H1 (cell line): Measurements from ENCODE around the gene EXOSC5. TPM values are rescaled to one million over a fixed set of nuclear protein-coding genes. Genes with fewer than 3 reads are reported as not detected.

Experiments
- CTCF ChIA-PET: fragments of 300-600 bp; sonication (Branson Sonifier 250); formaldehyde crosslinking; loops from one replicate; lab custom pipeline; 2021; ENCODE audit not compliant: partially characterized antibody; lab: Charles Lee
- POLR2A ChIA-PET: fragments of 300-600 bp; sonication (Branson Sonifier 250); formaldehyde crosslinking; loops from one replicate; lab custom pipeline; 2021; ENCODE audit warnings: inconsistent platforms; ENCODE audit not compliant: partially characterized antibody; lab: Charles Lee
- DNase-seq, 2 experiments: peaks; one replicate each; pipeline versions ENCODE4 v3.0.0 to v3.0.0-alpha.2; 2010 to 2022; ENCODE audit warnings: low spot score in 2 of 2, low read depth in 1 of 2, mixed read lengths in 1 of 2
- FAIRE-seq: peaks from 2 replicates; lab custom pipeline; 2011; peaks lifted over from hg19 to GRCh38; lab: Jason Lieb, UNC
- H2AFZ ChIP-seq: 2 replicates; pipeline ENCODE4 v1.8.1; 2012; ENCODE audit warnings: low read length, inconsistent platforms
- H2AK5ac ChIP-seq: 2 replicates; pipeline ENCODE4 v1.6.1; 2013; ENCODE audit warnings: low read depth, low read length
- H2BK120ac ChIP-seq: replicated peaks from 2 replicates; pipeline ENCODE3; 2013; ENCODE audit warnings: low read depth, low read length, inconsistent platforms
- H2BK12ac ChIP-seq: 2 replicates; pipeline ENCODE4 v1.6.1; 2013; ENCODE audit warnings: low read depth, low read length
- H2BK15ac ChIP-seq: 2 replicates; pipeline ENCODE4 v1.6.1; 2013; ENCODE audit warnings: low read length
- H2BK20ac ChIP-seq: 2 replicates; pipeline ENCODE4 v1.6.1; 2013; ENCODE audit warnings: low read length
- H2BK5ac ChIP-seq: 2 replicates; pipeline ENCODE4 v1.6.1; 2013; ENCODE audit warnings: low read depth, low read length
- H3K14ac ChIP-seq: 2 replicates; pipeline ENCODE4 v1.6.1; 2013; ENCODE audit warnings: inconsistent platforms; ENCODE audit not compliant: insufficient read length
- H3K18ac ChIP-seq: 2 replicates; pipeline ENCODE4 v1.6.1; 2013; ENCODE audit warnings: low read length; ENCODE audit errors: extremely low read depth
- H3K23ac ChIP-seq: 2 replicates; pipeline ENCODE4 v1.6.1; 2013; ENCODE audit warnings: inconsistent platforms; ENCODE audit not compliant: insufficient read length
- H3K23me2 ChIP-seq: 2 replicates; pipeline ENCODE4 v1.6.1; 2013; ENCODE audit warnings: low read depth, low read length
- H3K27ac ChIP-seq: 2 replicates; pipeline ENCODE4 v1.6.1; 2011; ENCODE audit warnings: low read depth, low read length, inconsistent platforms
- H3K27me3 ChIP-seq, 4 experiments: replicated peaks in 1 of 4; 1 replicate in 1 of 4; 2 replicates in 3 of 4; pipeline versions ENCODE4 v1.6.1 to v1.8.1; 2011 to 2013; ENCODE audit warnings: low read length in 3 of 4, mild to moderate bottlenecking in 3 of 4, inconsistent platforms in 2 of 4, mixed read lengths in 2 of 4, moderate library complexity in 1 of 4; ENCODE audit not compliant: control insufficient read depth in 3 of 4, insufficient read depth in 3 of 4; ENCODE audit errors: extremely low read depth in 1 of 4
- H3K36me3 ChIP-seq, 4 experiments: 2 replicates each; pipeline versions ENCODE4 v1.6.1 to v1.8.1; 2011 to 2013; ENCODE audit warnings: mild to moderate bottlenecking in 4 of 4, low read length in 3 of 4, moderate library complexity in 2 of 4, control low read depth in 1 of 4, inconsistent platforms in 1 of 4; ENCODE audit not compliant: insufficient read depth in 4 of 4, control insufficient read depth in 2 of 4
- H3K4ac ChIP-seq: replicated peaks from 2 replicates; pipeline ENCODE3; 2013; ENCODE audit warnings: low read length, low read depth, mixed read lengths, inconsistent platforms; ENCODE audit not compliant: insufficient read length
- H3K4me1 ChIP-seq, 4 experiments: replicated peaks in 1 of 4; 1 replicate in 1 of 4; 2 replicates in 3 of 4; pipeline versions ENCODE4 v1.6.1 to v1.8.1; 2011 to 2013; ENCODE audit warnings: low read length in 3 of 4, inconsistent platforms in 2 of 4, mixed read lengths in 1 of 4; ENCODE audit not compliant: insufficient read depth in 4 of 4, control insufficient read depth in 3 of 4
- H3K4me2 ChIP-seq, 2 experiments: 2 replicates each; pipeline versions ENCODE4 v1.6.1 to v1.8.1; 2011 to 2013; ENCODE audit warnings: low read depth in 2 of 2, low read length in 2 of 2, control low read depth in 1 of 2, inconsistent platforms in 1 of 2, mild to moderate bottlenecking in 1 of 2; ENCODE audit not compliant: insufficient read depth in 1 of 2
- H3K4me3 ChIP-seq, 4 experiments: fragments of 200-600, 300-600 bp in 1 of 4; sonication (generic), shearing (Covaris generic), sonication (Bioruptor Twin) in 1 of 4; 2 replicates each; pipeline versions ENCODE4 v1.5.1 to v1.8.1; 2011 to 2016; ENCODE audit warnings: low read length in 4 of 4, low read depth in 3 of 4, control low read depth in 2 of 4, inconsistent platforms in 2 of 4, mild to moderate bottlenecking in 2 of 4, mixed read lengths in 1 of 4, moderate library complexity in 1 of 4; ENCODE audit not compliant: insufficient read depth in 2 of 4; ENCODE audit errors: extremely low read depth in 1 of 4
- H3K56ac ChIP-seq: replicated peaks from 2 replicates; pipeline ENCODE3; 2013; ENCODE audit warnings: low read depth, mild to moderate bottlenecking, mixed read lengths, low read length, inconsistent platforms; ENCODE audit not compliant: insufficient read length
- H3K79me1 ChIP-seq: 2 replicates; pipeline ENCODE4 v1.6.1; 2013; ENCODE audit warnings: low read depth, low read length, control low read depth
- H3K79me2 ChIP-seq, 2 experiments: 2 replicates each; pipeline versions ENCODE4 v1.6.1 to v1.8.1; 2012 to 2013; ENCODE audit warnings: low read length in 2 of 2, mild to moderate bottlenecking in 2 of 2, inconsistent platforms in 1 of 2; ENCODE audit not compliant: insufficient read depth in 2 of 2, control insufficient read depth in 1 of 2
- H3K9ac ChIP-seq, 4 experiments: replicated peaks in 1 of 4; 1 replicate in 1 of 4; 2 replicates in 3 of 4; pipeline versions ENCODE4 v1.6.1 to v1.8.1; 2011 to 2013; ENCODE audit warnings: low read depth in 3 of 4, low read length in 3 of 4, control low read depth in 2 of 4, mild to moderate bottlenecking in 2 of 4, moderate library complexity in 2 of 4, inconsistent platforms in 1 of 4; ENCODE audit errors: extremely low read depth in 1 of 4
- H3K9me3 ChIP-seq, 2 experiments: 2 replicates each; pipeline versions ENCODE4 v1.6.1 to v1.8.1; 2012 to 2013; ENCODE audit warnings: mild to moderate bottlenecking in 2 of 2, moderate library complexity in 2 of 2, control low read depth in 1 of 2, inconsistent platforms in 1 of 2, low read depth in 1 of 2, low read length in 1 of 2, mixed read lengths in 1 of 2; ENCODE audit not compliant: insufficient read depth in 2 of 2
- H4K20me1 ChIP-seq, 2 experiments: replicated peaks in 1 of 2; 2 replicates each; pipeline versions ENCODE3 to v1.8.1; 2011 to 2013; ENCODE audit warnings: inconsistent platforms in 2 of 2, low read length in 2 of 2, mild to moderate bottlenecking in 1 of 2; ENCODE audit not compliant: insufficient read depth in 2 of 2, control insufficient read depth in 1 of 2
- H4K5ac ChIP-seq: 2 replicates; pipeline ENCODE4 v1.6.1; 2013; ENCODE audit warnings: low read length, low read depth, mixed read lengths, inconsistent platforms; ENCODE audit not compliant: insufficient read length
- H4K8ac ChIP-seq: 2 replicates; pipeline ENCODE4 v1.8.0; 2013; ENCODE audit warnings: mild to moderate bottlenecking, moderate library complexity, low read length, inconsistent platforms; ENCODE audit not compliant: insufficient read depth; ENCODE audit errors: extremely low read depth
- H4K91ac ChIP-seq: replicated peaks from 2 replicates; pipeline ENCODE3; 2013; ENCODE audit warnings: low read length, mixed read lengths, inconsistent platforms; ENCODE audit not compliant: insufficient read length
- ATF2 ChIP-seq: IDR thresholded peaks from 2 replicates; pipeline ENCODE4 v1.6.1; 2012; ENCODE audit warnings: low read length, inconsistent platforms
- ATF3 ChIP-seq: IDR thresholded peaks from 2 replicates; pipeline ENCODE4 v1.6.1; 2011; ENCODE audit warnings: low read depth, mild to moderate bottlenecking, low read length; ENCODE audit not compliant: insufficient read depth
- CHD1 ChIP-seq: IDR thresholded peaks from 2 replicates; pipeline ENCODE4 v1.6.1; 2012; ENCODE audit warnings: low read depth, low read length, improper control_type of control experiment
- CTBP2 ChIP-seq: IDR thresholded peaks from 2 replicates; pipeline ENCODE4 v1.7.0; 2011; ENCODE audit warnings: borderline replicate concordance, mild to moderate bottlenecking, moderate library complexity, mixed read lengths, low read length; ENCODE audit not compliant: insufficient read depth, insufficient read length
- E2F6 ChIP-seq: IDR thresholded peaks from 2 replicates; pipeline ENCODE4 v1.6.1; 2012; ENCODE audit warnings: inconsistent platforms
- HDAC2 ChIP-seq, 2 experiments: fragments of 300-600 bp in 1 of 2; sonication (generic) in 1 of 2; IDR thresholded peaks; 2 replicates each; pipeline ENCODE4 v1.6.1; 2011 to 2012; ENCODE audit warnings: low read depth in 2 of 2, low read length in 2 of 2, mild to moderate bottlenecking in 2 of 2, moderate library complexity in 2 of 2, borderline replicate concordance in 1 of 2, inconsistent platforms in 1 of 2
- KDM4A ChIP-seq: IDR thresholded peaks from one replicate; pipeline ENCODE4 v1.7.1; 2012; ENCODE audit warnings: low read depth, mild to moderate bottlenecking, moderate library complexity, low read length, inconsistent platforms; ENCODE audit not compliant: severe bottlenecking
- KDM5A ChIP-seq: fragments of 200-600 bp; IDR thresholded peaks from 2 replicates; pipeline ENCODE4 v1.7.1; 2012; ENCODE audit warnings: mild to moderate bottlenecking, low read length, inconsistent platforms, mixed read lengths
- MAX ChIP-seq: IDR thresholded peaks from 2 replicates; pipeline ENCODE4 v1.6.1; 2012; ENCODE audit warnings: inconsistent platforms
- YY1 ChIP-seq: IDR thresholded peaks from 2 replicates; pipeline ENCODE4 v1.6.1; 2011; ENCODE audit warnings: low read depth, mild to moderate bottlenecking, low read length
- WGBS, 2 experiments: shearing (Covaris generic) in 1 of 2; methylation state at CpG; one replicate each; pipeline versions ENCODE4 v1.1.6 to v1.1.7; 2013 to 2015; ENCODE audit warnings: low lambda C conversion rate in 2 of 2, mixed read lengths in 2 of 2, inconsistent platforms in 1 of 2, low coverage in 1 of 2, missing lambda C conversion rate in 1 of 2; ENCODE audit not compliant: insufficient replicate concordance in 2 of 2, insufficient coverage in 1 of 2, insufficient read length in 1 of 2; ENCODE audit errors: extremely low coverage in 1 of 2, missing lambda C conversion rate in 1 of 2; 5-methylcytosine and 5-hydroxymethylcytosine counted together
- polyA plus RNA-seq, 7 experiments: library from polyadenylated mRNA; depleted of rRNA in 3 of 7; stranded (reverse) in 5 of 7; unstranded in 2 of 7; fragments of >200 nt in 5 of 7; fragments of 200-250 nt in 2 of 7; gene quantifications; 1 replicate in 5 of 7; 2 replicates in 1 of 7; 4 replicates in 1 of 7; pipeline versions ENCODE4 v1.2.1 to v1.2.3, GENCODE V29; 2011 to 2013; ENCODE audit warnings: missing spikeins in 2 of 7, mixed read lengths in 2 of 7
- total RNA-seq: library from RNA; stranded (reverse); fragmentation: NEBNext Ultra II Directional; extraction: Animal tissue kit (Norgen Biotek cat#: 25700); gene quantifications from 2 replicates; pipeline ENCODE4 v1.2.1, GENCODE V29; 2021

Gene EXOSC5
- total and polyA plus RNA-seq, 2 of the 8 experiments (the other 6 are each of a cell fraction or from before 2014, with no cell fraction given) = 56.2 to 92.8 TPM

GRCh38 chr19:41384351-41384750 is 12.8 kb downstream of the EXOSC5 start:
- Histone ChIP-seq H3K14ac (no peak overlapping the region), H2BK5ac (no peak overlapping the region), H3K4me2 (no peak overlapping the region), H3K23me2 (no peaks in the 10 kb centered on the region), H3K9me3 (no peaks in the 10 kb centered on the region), H3K4me3 (no peak overlapping the region), H3K79me1 (no peaks in the 10 kb centered on the region), H2BK20ac (no peak overlapping the region), H3K23ac (no peak overlapping the region), H3K36me3 (peaks cover 0 to 7% (median 5%) of the 10 kb centered on the region in 4 experiments; a peak in 4 of 8 replicates), H2BK120ac (no peak overlapping the region), H3K4ac (no peak overlapping the region), H4K20me1 (peaks cover 0 to 5% of the 10 kb centered on the region in 2 experiments), H3K79me2 (no peaks in the 10 kb centered on the region), H3K18ac (no peak overlapping the region), H2BK15ac (no peak overlapping the region), H3K9ac (no peak overlapping the region), H4K91ac (no peak overlapping the region), H3K4me1 (no peaks in the 10 kb centered on the region), H3K27ac (no peak overlapping the region), H2BK12ac (no peak overlapping the region), H4K5ac (no peak overlapping the region), H3K56ac (no peak overlapping the region), H4K8ac (no peak overlapping the region), H3K27me3 (no peaks in the 10 kb centered on the region), H2AK5ac (no peak overlapping the region), H2AFZ (no peak overlapping the region)
- WGBS, 2 experiments = 95% methylated on average over 5 of the region's 5 CpGs; no CpG with 5 or more reads in 1 of the 2 experiments
- DNase-seq = no peak
- no peak for FAIRE-seq
- CTCF ChIA-PET = interaction anchor here (0.6 kb wide), 1 partner anchor 9 kb away, joined by 3 read pairs; no protein-coding TSS in a partner anchor
- POLR2A ChIA-PET = interaction anchor here (0.8 to 1.7 kb wide), 2 partner anchors 9 to 48 kb away, joined by 3 to 6 read pairs; no protein-coding TSS in a partner anchor
- TF ChIP-seq KDM4A (no peak), E2F6 (no peak), ATF3 (no peak), MAX (no peak), CHD1 (no peak), CTBP2 (no peak), YY1 (no peak), KDM5A (no peak), HDAC2 (IDR thresholded peaks at IDR 0.05; ENCODE audit: borderline replicate concordance in 1 of 2, low read depth in 2 of 2, low read length in 2 of 2) (no peak), ATF2 (no peak)
